ENCODE results near the gene KRTAP5-7.

GRCh38 chr11:71488681-71489270 lies 38.3 kb upstream of the KRTAP5-7 start:
- TF ChIP-seq EZH2 (IDR thresholded peaks at IDR 0.05; ENCODE audit: low read depth, unreplicated experiment): no peak
- TF ChIP-seq EZH2phosphoT487 (IDR thresholded peaks at IDR 0.05; ENCODE audit: unreplicated experiment): no peak
- TF ChIP-seq POLR2AphosphoS5 (IDR thresholded peaks at IDR 0.05; ENCODE audit: low read depth): no peak
- no peak for TF ChIP-seq CTCF (conservative IDR thresholded peaks at IDR 0.05; ENCODE audit: low read depth in 2 of 2)
- no peak for TF ChIP-seq JUNB (IDR thresholded peaks at IDR 0.05; ENCODE audit: unreplicated experiment)
- no peak for TF ChIP-seq REST (IDR thresholded peaks at IDR 0.05; ENCODE audit: unreplicated experiment)
- no peak for TF ChIP-seq NANOG (IDR thresholded peaks at IDR 0.05; ENCODE audit: borderline replicate concordance)
- no peak for TF ChIP-seq CREB1 (CRISPR knock-in tag; IDR thresholded peaks at IDR 0.05; ENCODE audit: low read depth)
- TF ChIP-seq ZNF331 (CRISPR knock-in tag; IDR thresholded peaks at IDR 0.05; ENCODE audit: low read depth): no peak
- TF ChIP-seq ETS1 (IDR thresholded peaks at IDR 0.05): no peak
- TF ChIP-seq STAT1 (IDR thresholded peaks at IDR 0.05; ENCODE audit: unreplicated experiment): no peak
- TF ChIP-seq ZNF114 (CRISPR knock-in tag; IDR thresholded peaks at IDR 0.05): no peak
- TF ChIP-seq ZNF462 (CRISPR knock-in tag; IDR thresholded peaks at IDR 0.05): no peak
